ENCODE results near the gene NELL2. TPM values are rescaled to one million over a fixed set of nuclear protein-coding genes. Genes with fewer than 3 reads are reported as not detected.

Gene NELL2
- total RNA-seq, 4 donors from 2014 or later: 0.42 to 5.8 (median 3.3) TPM

Small RNAs within 50 kb of the gene (small RNA-seq; reads per million reads assigned to genes)
- 0 reads per million in 3 donors for gene RF00019

Other genes with a start within 250 kb of the NELL2 start
- not detected for gene DBX2, start 174.8 kb upstream of the NELL2 start, total RNA-seq

Measured in esophagus muscularis mucosa (tissue), 4 donors.